Karpas-422 (cell line): Measurements from ENCODE around the gene WNT7B. TPM values are rescaled to one million over a fixed set of nuclear protein-coding genes. Genes with fewer than 3 reads are reported as not detected.

Experiments
- DNase-seq: peaks from one replicate; pipeline ENCODE4 v3.0.0-alpha.2; 2015
- H2AFZ ChIP-seq: fragments of 200-600 bp; sonication (generic); 2 replicates; pipeline ENCODE4 v1.6.1; 2014; ENCODE audit warnings: antibody characterized with exemption, low read length, mixed read lengths
- H3K27ac ChIP-seq: fragments of 200-600 bp; sonication (generic); 2 replicates; pipeline ENCODE4 v1.5.1; 2014; ENCODE audit warnings: mild to moderate bottlenecking, low read length, moderate library complexity
- H3K27me3 ChIP-seq: fragments of 200-600 bp; sonication (generic); 2 replicates; pipeline ENCODE4 v1.6.1; 2014; ENCODE audit warnings: low read length, mixed read lengths
- H3K36me3 ChIP-seq: fragments of 200-600 bp; sonication (generic); 2 replicates; pipeline ENCODE4 v1.6.1; 2014; ENCODE audit warnings: low read length, mixed read lengths; ENCODE audit not compliant: insufficient read depth
- H3K4me1 ChIP-seq: fragments of 200-600 bp; sonication (generic); 2 replicates; pipeline ENCODE4 v1.6.1; 2014; ENCODE audit warnings: mild to moderate bottlenecking, low read length, mixed read lengths
- H3K4me2 ChIP-seq: fragments of 200-600 bp; sonication (generic); 2 replicates; pipeline ENCODE4 v1.6.1; 2014; ENCODE audit warnings: low read length, low read depth, mild to moderate bottlenecking; ENCODE audit not compliant: poor library complexity, severe bottlenecking
- H3K4me3 ChIP-seq: fragments of 200-600 bp; sonication (generic); 2 replicates; pipeline ENCODE4 v1.5.1; 2014; ENCODE audit warnings: mild to moderate bottlenecking, antibody characterized with exemption, low read length, mixed read lengths
- H3K79me2 ChIP-seq: fragments of 200-600 bp; sonication (generic); 2 replicates; pipeline ENCODE4 v1.6.1; 2014; ENCODE audit warnings: mild to moderate bottlenecking, low read length, mixed read lengths
- H3K9ac ChIP-seq: fragments of 200-600 bp; sonication (generic); 2 replicates; pipeline ENCODE4 v1.6.0; 2014; ENCODE audit warnings: low read length
- H3K9me2 ChIP-seq: fragments of 200-600 bp; sonication (generic), shearing (Covaris generic); replicated peaks from 2 replicates; pipeline ENCODE4 v1.6.0; 2014; ENCODE audit warnings: mild to moderate bottlenecking, low read length, moderate library complexity; ENCODE audit not compliant: insufficient read depth
- H3K9me3 ChIP-seq: fragments of 300-700, 200-600 bp; sonication (generic); 2 replicates; pipeline ENCODE4 v1.6.1; 2014; ENCODE audit warnings: low read length, mixed read lengths
- H4K20me1 ChIP-seq: fragments of 200-600 bp; sonication (generic); 2 replicates; pipeline ENCODE4 v1.6.1; 2014; ENCODE audit warnings: mild to moderate bottlenecking, antibody characterized with exemption, low read length, low read depth; ENCODE audit not compliant: insufficient read depth
- total RNA-seq: library from RNA; depleted of rRNA; stranded (reverse); fragments of >200 nt; shearing (Covaris generic); gene quantifications from 2 replicates; pipeline ENCODE4 v1.2.3, GENCODE V29; 2014; ENCODE audit warnings: low replicate concordance

The WNT7B gene
- total RNA-seq, 1 experiment from 2014 or later, result not detected

DNA sequence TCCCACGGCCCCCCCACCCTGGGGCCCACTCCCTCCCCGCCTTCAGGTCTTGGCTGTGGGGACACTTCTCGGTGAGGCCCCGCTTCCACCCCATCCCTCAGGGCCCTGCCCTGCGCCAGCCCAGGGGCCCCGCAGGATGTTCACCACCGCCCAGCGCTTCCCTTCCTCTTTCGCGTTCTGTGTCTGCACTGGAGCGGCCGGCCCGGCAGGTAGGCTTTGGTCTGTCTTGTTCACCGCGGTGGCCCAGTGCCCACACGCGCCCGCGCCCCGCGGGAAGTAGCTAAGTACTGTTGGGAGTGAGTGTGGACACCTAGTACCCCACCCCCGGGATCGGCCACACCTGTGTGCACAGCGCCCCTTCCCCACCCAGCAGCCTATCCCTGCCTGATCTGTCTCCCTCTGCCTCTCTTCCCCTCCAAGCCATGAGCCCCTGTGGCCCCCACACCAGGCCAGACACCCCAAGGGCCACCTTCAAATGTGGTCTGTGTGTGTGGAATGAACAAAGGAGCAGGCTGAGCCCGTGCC, 85.4 kb downstream of the WNT7B start:
- no peaks in the 10 kb centered on the region for H3K9me3 ChIP-seq
- H3K4me2 ChIP-seq, result no peak overlapping the region
- no peak overlapping the region for H3K27ac ChIP-seq
- no peak overlapping the region for H3K9ac ChIP-seq
- H3K9me2 ChIP-seq, result no peaks in the 10 kb centered on the region
- H3K4me1 ChIP-seq, result no peaks in the 10 kb centered on the region
- no peaks in the 10 kb centered on the region for H3K27me3 ChIP-seq
- no peak overlapping the region for H3K4me3 ChIP-seq
- H3K36me3 ChIP-seq, result no peaks in the 10 kb centered on the region
- H4K20me1 ChIP-seq, result no peaks in the 10 kb centered on the region
- no peaks in the 10 kb centered on the region for H3K79me2 ChIP-seq
- DNase-seq, result no peak
- H2AFZ ChIP-seq, result no peak overlapping the region

DNA sequence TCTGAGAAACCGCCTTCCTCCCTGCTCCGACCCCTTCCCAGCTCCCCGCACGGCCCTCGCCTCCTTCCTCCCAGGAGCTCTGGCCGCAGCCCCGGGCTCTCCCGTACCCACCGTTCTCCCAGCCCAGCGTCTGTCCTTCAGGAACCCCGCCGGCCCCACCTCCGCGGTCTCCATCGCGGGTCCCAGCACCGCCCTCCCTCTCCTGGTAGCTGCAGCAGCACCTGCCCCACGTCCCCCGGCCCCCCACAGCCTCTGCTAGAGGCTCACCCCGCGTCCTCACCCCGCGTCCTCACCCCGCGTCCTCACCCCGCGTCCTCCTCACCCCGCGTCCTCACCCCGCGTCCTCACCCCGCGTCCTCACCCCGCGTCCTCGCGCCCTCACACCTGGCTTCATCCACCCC, 85.9 kb downstream of the WNT7B start:
- no peaks in the 10 kb centered on the region for H3K27me3 ChIP-seq
- H3K9me3 ChIP-seq, result no peaks in the 10 kb centered on the region

DNA sequence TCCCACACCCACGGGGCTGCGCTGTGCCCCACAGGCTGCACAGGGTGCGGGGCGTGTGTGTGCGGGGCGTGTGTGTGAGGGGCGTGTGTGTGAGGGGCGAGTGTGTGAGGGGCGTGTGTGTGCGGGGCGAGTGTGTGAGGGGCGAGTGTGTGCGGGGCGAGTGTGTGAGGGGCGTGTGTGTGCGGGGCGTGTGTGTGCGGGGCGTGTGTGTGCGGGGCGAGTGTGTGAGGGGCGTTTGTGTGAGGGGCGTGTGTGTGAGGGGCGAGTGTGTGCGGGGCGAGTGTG, 86.7 kb downstream of the WNT7B start:
- Histone ChIP-seq H3K27me3 (no peaks in the 10 kb centered on the region), H3K4me3 (no peak overlapping the region), H3K4me1 (no peaks in the 10 kb centered on the region), H3K36me3 (no peaks in the 10 kb centered on the region), H4K20me1 (no peaks in the 10 kb centered on the region), H3K9me3 (no peaks in the 10 kb centered on the region), H2AFZ (no peak overlapping the region), H3K27ac (no peak overlapping the region), H3K79me2 (no peaks in the 10 kb centered on the region), H3K4me2 (no peak overlapping the region), H3K9me2 (no peaks in the 10 kb centered on the region), H3K9ac (no peak overlapping the region)
- no peak for DNase-seq

More for the DNA sequence above, 85.9 kb downstream of the WNT7B start:
- Histone ChIP-seq H3K36me3 (no peaks in the 10 kb centered on the region), H3K4me2 (no peak overlapping the region), H3K9ac (no peak overlapping the region), H3K27ac (no peak overlapping the region), H4K20me1 (no peaks in the 10 kb centered on the region), H2AFZ (no peak overlapping the region), H3K4me1 (no peaks in the 10 kb centered on the region), H3K9me2 (no peaks in the 10 kb centered on the region), H3K4me3 (no peak overlapping the region), H3K79me2 (no peaks in the 10 kb centered on the region)
- no peak for DNase-seq

DNA sequence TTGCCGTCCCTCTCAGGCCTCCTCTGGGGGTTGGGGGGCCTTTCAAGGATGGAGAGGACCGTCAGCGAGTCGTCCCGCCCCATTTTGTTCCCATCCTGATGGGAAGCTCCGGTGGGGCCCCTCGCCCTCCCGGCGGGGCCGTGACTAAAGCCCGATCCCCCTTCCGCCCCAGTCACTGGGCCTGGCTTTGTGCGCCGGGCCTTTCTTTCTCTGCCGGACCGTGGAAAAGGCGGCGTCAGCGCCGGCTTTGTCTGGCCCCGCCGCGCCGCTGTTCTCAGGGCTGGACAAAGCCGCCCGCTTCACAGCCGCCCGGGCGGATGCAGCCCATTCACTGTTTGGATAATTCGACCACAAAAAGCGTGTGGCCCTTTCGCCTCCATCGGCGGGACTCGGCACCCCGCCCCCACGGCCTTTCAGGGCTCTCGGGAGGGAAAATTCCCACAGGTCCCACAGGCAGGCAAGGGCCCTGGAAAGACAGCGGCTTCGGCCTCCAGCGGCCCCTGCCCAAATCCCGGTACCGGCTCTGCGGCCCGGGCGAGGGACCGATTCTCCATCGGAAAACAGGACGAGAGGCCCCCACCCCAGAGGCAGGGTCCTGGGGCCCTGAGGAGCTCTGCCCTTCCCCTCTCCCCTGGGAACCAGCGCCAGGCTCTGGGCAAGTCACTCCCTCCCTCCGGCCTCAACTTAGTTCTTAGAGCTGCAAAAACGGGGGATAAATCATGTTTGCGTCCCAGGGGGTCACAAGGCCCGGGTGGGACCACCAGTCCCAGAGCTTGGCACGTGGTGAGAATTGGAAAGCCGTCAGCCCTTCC, 87.2 kb downstream of the WNT7B start:
- Histone ChIP-seq H2AFZ (no peak overlapping the region), H3K9me3 (no peaks in the 10 kb centered on the region), H3K4me2 (no peak overlapping the region), H3K9me2 (no peaks in the 10 kb centered on the region), H3K27me3 (no peaks in the 10 kb centered on the region), H3K9ac (no peak overlapping the region), H3K27ac (no peak overlapping the region), H3K4me1 (no peaks in the 10 kb centered on the region), H3K4me3 (no peak overlapping the region), H3K36me3 (no peaks in the 10 kb centered on the region), H3K79me2 (no peaks in the 10 kb centered on the region), H4K20me1 (no peaks in the 10 kb centered on the region)
- no peak for DNase-seq

DNA sequence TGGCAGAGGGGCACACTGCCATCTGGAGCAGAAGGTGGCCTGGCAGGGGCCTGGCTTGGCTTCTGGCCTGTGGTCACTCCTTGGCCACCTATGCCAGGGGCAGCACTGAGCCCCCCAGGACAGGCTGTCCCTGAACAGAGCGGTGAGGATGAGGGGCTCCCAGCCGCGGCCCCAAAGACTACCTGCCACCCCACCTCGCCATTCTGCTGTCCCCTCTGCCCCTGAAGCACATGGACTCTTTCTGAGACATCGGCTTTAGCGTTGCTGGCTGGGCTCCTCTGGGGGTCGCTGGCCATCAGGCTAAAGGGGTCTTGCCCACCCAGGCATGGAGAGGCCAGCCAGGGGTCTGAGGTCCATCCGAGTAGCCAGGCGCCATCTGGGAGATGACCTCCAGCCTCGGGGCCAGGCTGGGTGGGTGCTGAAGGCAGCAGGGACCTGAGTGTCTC, 87.8 kb downstream of the WNT7B start:
- no peak overlapping the region for H3K4me3 ChIP-seq

DNA sequence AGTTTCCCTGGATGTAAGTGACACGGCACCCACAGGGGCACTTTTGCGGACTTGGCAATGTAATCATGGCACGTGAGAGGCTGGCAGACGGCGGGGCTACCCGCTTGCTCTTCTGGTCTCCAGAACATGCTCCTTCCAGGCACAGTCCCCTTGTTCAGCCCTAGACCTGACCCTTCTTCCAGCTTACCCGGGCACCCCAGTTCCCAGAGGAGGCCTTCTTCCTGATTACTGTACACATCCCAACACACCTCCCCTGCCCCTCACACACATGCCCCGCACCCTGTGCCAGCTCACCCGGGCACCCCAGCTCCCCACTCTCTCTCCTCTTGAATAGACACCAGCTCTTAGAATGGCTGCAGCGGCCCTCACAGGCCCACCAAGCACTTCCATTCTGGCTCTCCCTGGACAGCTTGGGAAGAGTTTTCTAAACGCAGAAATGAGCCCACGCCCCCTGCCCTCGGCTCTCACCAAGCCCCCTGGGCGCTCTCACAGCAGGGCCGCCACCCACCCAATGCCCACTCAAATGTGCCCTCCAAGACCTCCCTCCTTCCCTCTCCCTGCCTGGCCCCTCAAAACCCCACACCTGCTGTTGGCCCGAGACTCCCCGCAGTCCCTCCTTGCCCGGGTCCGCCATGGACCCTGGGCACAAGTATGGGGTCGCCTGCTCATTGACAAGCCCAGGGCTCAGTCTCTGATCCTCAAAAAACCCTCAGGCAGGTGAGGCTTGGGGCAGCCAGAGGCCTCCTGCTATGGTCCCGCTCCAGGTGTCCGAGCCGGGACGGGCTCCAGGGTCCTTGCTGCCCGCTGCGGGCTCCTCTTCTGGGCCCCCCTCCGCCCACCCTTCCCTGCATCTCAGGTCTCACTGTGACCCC, 88.5 kb downstream of the WNT7B start:
- Histone ChIP-seq H3K4me3 (no peak overlapping the region), H4K20me1 (no peaks in the 10 kb centered on the region), H3K36me3 (no peaks in the 10 kb centered on the region), H2AFZ (no peak overlapping the region), H3K27ac (no peak overlapping the region), H3K79me2 (no peaks in the 10 kb centered on the region), H3K9me2 (no peaks in the 10 kb centered on the region), H3K4me1 (no peaks in the 10 kb centered on the region), H3K4me2 (no peak overlapping the region), H3K27me3 (no peaks in the 10 kb centered on the region), H3K9ac (no peak overlapping the region), H3K9me3 (no peaks in the 10 kb centered on the region)
- DNase-seq, result no peak

More for the DNA sequence above, 87.8 kb downstream of the WNT7B start:
- Histone ChIP-seq H3K79me2 (no peaks in the 10 kb centered on the region), H3K9ac (no peak overlapping the region), H3K9me2 (no peaks in the 10 kb centered on the region), H2AFZ (no peak overlapping the region), H3K27me3 (no peaks in the 10 kb centered on the region), H3K36me3 (no peaks in the 10 kb centered on the region), H3K4me1 (no peaks in the 10 kb centered on the region), H3K27ac (no peak overlapping the region), H3K9me3 (no peaks in the 10 kb centered on the region), H4K20me1 (no peaks in the 10 kb centered on the region), H3K4me2 (no peak overlapping the region)
- DNase-seq, result no peak

DNA sequence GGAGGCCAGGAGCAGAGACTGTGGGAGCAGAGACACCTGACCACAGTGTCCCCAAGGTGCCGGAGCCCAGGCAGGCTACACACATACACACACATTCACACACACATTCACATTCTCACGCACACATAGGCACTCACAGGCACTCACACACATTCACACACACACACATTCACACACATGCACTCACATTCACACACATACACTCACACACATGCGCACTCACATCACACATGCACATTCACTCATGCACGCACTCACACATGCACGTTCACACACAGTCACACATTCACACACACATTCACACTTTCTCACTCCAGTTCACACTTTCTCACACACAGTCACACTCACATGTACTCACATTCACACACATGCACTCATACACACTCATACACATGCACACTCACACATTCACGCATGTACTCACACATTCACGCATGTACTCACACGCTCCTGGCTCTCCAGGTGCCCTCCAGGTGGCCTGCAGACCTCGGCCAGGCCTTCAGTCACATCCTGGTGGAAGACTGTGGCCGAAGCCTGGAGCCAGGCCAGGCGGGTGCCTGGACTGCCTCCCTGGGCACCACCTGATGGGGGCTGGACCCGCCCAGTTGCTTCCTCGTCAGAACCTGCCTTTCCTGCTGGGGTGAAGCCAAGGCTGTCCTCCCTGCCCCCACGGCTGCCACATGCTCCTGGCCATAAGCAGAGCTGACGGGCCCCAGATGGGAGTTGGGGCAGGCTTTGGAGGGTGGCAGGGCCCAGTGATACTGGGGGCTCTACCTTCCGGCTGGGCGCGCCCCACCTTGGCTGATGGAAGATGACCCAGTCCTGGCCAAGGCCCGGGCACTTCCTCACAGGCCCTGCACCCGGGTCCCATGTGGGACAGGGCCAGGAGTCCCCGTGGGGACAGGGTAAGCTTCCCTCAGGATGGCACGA, 89.5 kb downstream of the WNT7B start:
- no peak overlapping the region for H3K4me2 ChIP-seq

More for the DNA sequence above, 89.5 kb downstream of the WNT7B start:
- no peaks in the 10 kb centered on the region for H3K4me1 ChIP-seq
- H2AFZ ChIP-seq, result no peak overlapping the region
- no peak overlapping the region for H3K9ac ChIP-seq
- no peaks in the 10 kb centered on the region for H3K79me2 ChIP-seq
- no peak overlapping the region for H3K27ac ChIP-seq
- no peak overlapping the region for H3K4me3 ChIP-seq
- no peak for DNase-seq
- no peaks in the 10 kb centered on the region for H3K27me3 ChIP-seq
- H3K36me3 ChIP-seq, result no peaks in the 10 kb centered on the region
- no peaks in the 10 kb centered on the region for H3K9me3 ChIP-seq
- no peaks in the 10 kb centered on the region for H4K20me1 ChIP-seq
- no peaks in the 10 kb centered on the region for H3K9me2 ChIP-seq
